Sigmoid colon (tissue), 7 donors: ENCODE data around the gene RTF1. TPM values are rescaled to one million over a fixed set of nuclear protein-coding genes. Genes with fewer than 3 reads are reported as not detected.

Source experiments
- DNase-seq: peaks from one replicate; pipeline ENCODE4 v3.0.0-alpha.2; 2019
- H3K27ac ChIP-seq, 4 donors: fragments of 200-600 bp; sonication (generic); one replicate each; pipeline ENCODE4 v1.5.1; 2016 to 2019; ENCODE audit warnings: mild to moderate bottlenecking in 1 of 4
- H3K27me3 ChIP-seq, 3 donors: fragments of 200-600 bp; sonication (generic); one replicate each; pipeline ENCODE4 v1.5.1; 2019; ENCODE audit warnings: mild to moderate bottlenecking in 1 of 3
- H3K36me3 ChIP-seq, 4 donors: fragments of 200-600 bp; sonication (generic); one replicate each; pipeline ENCODE4 v1.5.1; 2016 to 2019
- H3K4me1 ChIP-seq, 4 donors: fragments of 200-600 bp; sonication (generic); one replicate each; pipeline ENCODE4 v1.5.1; 2017 to 2019
- H3K4me3 ChIP-seq, 4 donors: fragments of 200-600 bp; sonication (generic); one replicate each; pipeline ENCODE4 v1.5.1; 2017 to 2019; ENCODE audit warnings: mild to moderate bottlenecking in 2 of 4, moderate library complexity in 1 of 4
- H3K9me3 ChIP-seq, 4 donors: fragments of 200-600 bp in 3 of 4; sonication (generic) in 3 of 4; one replicate each; pipeline versions ENCODE4 v1.5.1 to v1.6.1; 2013 to 2019
- CTCF ChIP-seq, 4 experiments: fragments of 450-650 bp in 3 of 4; fragments of 200-600 bp in 1 of 4; IDR thresholded peaks; one replicate each; pipeline ENCODE4 v1.5.1; 2016 to 2019; ENCODE audit warnings: antibody characterized with exemption in 4 of 4, mild to moderate bottlenecking in 3 of 4, moderate library complexity in 2 of 4
- EP300 ChIP-seq, 4 donors: sonication (generic); formaldehyde crosslinking; IDR thresholded peaks; one replicate each; pipeline ENCODE4 v1.6.1; 2017; ENCODE audit warnings: antibody characterized with exemption in 4 of 4
- POLR2A ChIP-seq, 2 donors: fragments of 450-650 bp; IDR thresholded peaks; one replicate each; pipeline ENCODE4 v1.6.1; 2016; ENCODE audit warnings: antibody characterized with exemption in 2 of 2, mild to moderate bottlenecking in 2 of 2, moderate library complexity in 2 of 2
- POLR2AphosphoS5 ChIP-seq, 4 donors: sonication (generic); formaldehyde crosslinking; IDR thresholded peaks; one replicate each; pipeline ENCODE4 v1.6.1; 2017; ENCODE audit warnings: antibody characterized with exemption in 4 of 4
- WGBS, 2 donors: extraction: QIAGEN DNeasy Blood & Tissue Kit; methylation state at CpG; one replicate each; pipeline ENCODE4 v1.1.7; 2013; 5-methylcytosine and 5-hydroxymethylcytosine counted together
- intact Hi-C: fragments of 100-400 bp; cut with DNase I; formaldehyde crosslinking; loops from one replicate; pipeline ENCODE4 v1.15.1; 2023
- polyA plus RNA-seq, 3 donors: library from polyadenylated mRNA; stranded (reverse); fragments of 200-250 nt; gene quantifications; one replicate each; pipeline ENCODE4 v1.2.3, GENCODE V29; 2013
- total RNA-seq, 4 donors: library from RNA; depleted of rRNA; stranded (reverse); fragments of >200 nt; gene quantifications; one replicate each; pipeline ENCODE4 v1.1.0, GENCODE V29; 2016
- donor health status: healthy with polysubstance abuse.
- donor health status: Bipolar disorder and iron deficiency.
- donor health status: healthy.

Gene RTF1
- total and polyA plus RNA-seq, 7 donors: 18.6 to 35.7 (median 30.5) TPM

GRCh38 chr15:41489641-41490040 is 72.7 kb downstream of the RTF1 start:
- no peak for TF ChIP-seq POLR2A (IDR thresholded peaks at IDR 0.05)
- TF ChIP-seq CTCF (IDR thresholded peaks at IDR 0.05): no peak
- TF ChIP-seq POLR2AphosphoS5 (IDR thresholded peaks at IDR 0.05): no peak
- TF ChIP-seq EP300 (IDR thresholded peaks at IDR 0.05): no peak
- no peaks in the 10 kb centered on the region for H3K36me3 ChIP-seq

GRCh38 chr15:41490355-41490754 is 73.5 kb downstream of the RTF1 start:
- intact Hi-C loops: no loop called here
- no peak for TF ChIP-seq EP300 (IDR thresholded peaks at IDR 0.05)
- no peak for TF ChIP-seq POLR2AphosphoS5 (IDR thresholded peaks at IDR 0.05)
- no peak for TF ChIP-seq CTCF (IDR thresholded peaks at IDR 0.05)
- no peak for TF ChIP-seq POLR2A (IDR thresholded peaks at IDR 0.05)
- 39 to 50% methylated on average over 4 of the region's 4 CpGs for WGBS, 2 donors
- Histone ChIP-seq H3K27ac (no peak overlapping the region), H3K27me3 (peaks cover 19 to 81% (median 56%) of the 10 kb centered on the region in 3 donors), H3K9me3 (no peaks in the 10 kb centered on the region), H3K36me3 (no peaks in the 10 kb centered on the region), H3K4me1 (peaks cover 4 to 30% (median 28%) of the 10 kb centered on the region in 4 donors), H3K4me3 (no peak overlapping the region)
- no peak for DNase-seq

More at GRCh38 chr15:41489641-41490040, 72.7 kb downstream of the RTF1 start:
- intact Hi-C loops: no loop called here
- H3K27me3 ChIP-seq: peaks cover 13 to 74% (median 53%) of the 10 kb centered on the region in 3 donors
- peaks cover 4 to 23% (median 21%) of the 10 kb centered on the region in 4 donors for H3K4me1 ChIP-seq
- no peaks in the 10 kb centered on the region for H3K9me3 ChIP-seq
- 99% methylated on average over 2 of the region's 2 CpGs for WGBS, 2 donors
- H3K4me3 ChIP-seq: no peak overlapping the region
- no peak overlapping the region for H3K27ac ChIP-seq
- no peak for DNase-seq

GRCh38 chr15:41491889-41492288 is 75.0 kb downstream of the RTF1 start:
- Histone ChIP-seq H3K4me3 (no peak overlapping the region), H3K27me3 (peaks cover 19 to 88% (median 48%) of the 10 kb centered on the region in 3 donors), H3K9me3 (no peaks in the 10 kb centered on the region), H3K27ac (no peak overlapping the region), H3K36me3 (no peaks in the 10 kb centered on the region), H3K4me1 (peaks cover 4 to 34% (median 30%) of the 10 kb centered on the region in 4 donors)
- WGBS, 2 donors: 81 to 91% methylated on average over 4 of the region's 4 CpGs
- no peak for DNase-seq
- no peak for TF ChIP-seq CTCF (IDR thresholded peaks at IDR 0.05)
- no peak for TF ChIP-seq EP300 (IDR thresholded peaks at IDR 0.05)
- no peak for TF ChIP-seq POLR2A (IDR thresholded peaks at IDR 0.05)
- TF ChIP-seq POLR2AphosphoS5 (IDR thresholded peaks at IDR 0.05): no peak
- intact Hi-C loops: no loop called here

GRCh38 chr15:41492597-41493204 is 75.8 kb downstream of the RTF1 start:
- Histone ChIP-seq H3K27me3 (peaks cover 19 to 88% (median 43%) of the 10 kb centered on the region in 3 donors), H3K36me3 (no peaks in the 10 kb centered on the region), H3K27ac (peak overlapping the region; percentile 61 to 70 (median 64)), H3K4me1 (peaks cover 4 to 34% (median 30%) of the 10 kb centered on the region in 4 donors), H3K4me3 (peak overlapping the region; percentile 33 to 69 (median 59)), H3K9me3 (no peaks in the 10 kb centered on the region)
- WGBS, 2 donors: 7 to 8% methylated on average over 15 of the region's 15 CpGs
- no peak for DNase-seq
- intact Hi-C loops: no loop called here
- TF ChIP-seq POLR2AphosphoS5 (IDR thresholded peaks at IDR 0.05) (no peak), EP300 (IDR thresholded peaks at IDR 0.05) (no peak), POLR2A (IDR thresholded peaks at IDR 0.05) (no peak), CTCF (IDR thresholded peaks at IDR 0.05) (no peak)
